Measurements from ENCODE around the gene FOXO6. TPM values are rescaled to one million over a fixed set of nuclear protein-coding genes. Genes with fewer than 3 reads are reported as not detected.

Gene FOXO6
- total RNA-seq, 2 experiments from 2014 or later: 1.2 to 2.2 TPM

GRCh38 chr1:41394959-41395956 is 34.0 kb downstream of the FOXO6 start:
- peaks cover 0 to 4% of the 10 kb centered on the region in 2 experiments for H3K27me3 ChIP-seq (ENCODE audit: control insufficient read depth in 1 of 2, insufficient read depth in 2 of 2, low read length in 2 of 2)
- intact Hi-C loops (cut with DNase I, micrococcal nuclease): loop anchor here in 1 of 2 experiments (5.0 kb wide), 1 partner anchor 53 kb away; no protein-coding TSS in a partner anchor
- Mint-ChIP-seq H3K36me3 (ENCODE audit: low read depth) (no peaks in the 10 kb centered on the region), H3K27ac (no peak overlapping the region), H3K9me3 (no peaks in the 10 kb centered on the region), H3K27me3 (peaks cover 22% of the 10 kb centered on the region), H3K4me1 (ENCODE audit: low read depth) (no peaks in the 10 kb centered on the region), H3K4me3 (no peak overlapping the region)
- ATAC-seq (ENCODE audit: poor library complexity) (no peak), DNase-seq (no peak)
- no peak for TF ChIP-seq CTCF (IDR thresholded peaks at IDR 0.05)
- H3K36me3 ChIP-seq (ENCODE audit: insufficient read depth, low read length): no peaks in the 10 kb centered on the region
- peaks cover 2% of the 10 kb centered on the region for H3K4me1 ChIP-seq (ENCODE audit: insufficient read depth, low read length)
- no peak overlapping the region for H3K27ac ChIP-seq (ENCODE audit: low read depth in 1 of 2, low read length in 2 of 2)
- peaks cover 0 to 2% of the 10 kb centered on the region in 2 experiments for H3K9me3 ChIP-seq (ENCODE audit: control insufficient read depth in 1 of 2, insufficient read depth in 1 of 2, low read length in 2 of 2)
- ChIA-PET POLR2A (no interaction called here), CTCF (no interaction called here)
- H3K4me3 ChIP-seq (ENCODE audit: low read length): no peak overlapping the region

GRCh38 chr1:41396084-41396483 is 34.9 kb downstream of the FOXO6 start:
- no peak overlapping the region for H3K27ac Mint-ChIP-seq
- H3K4me3 Mint-ChIP-seq: no peak overlapping the region
- ChIA-PET POLR2A (no interaction called here), CTCF (no interaction called here)
- no peak for ATAC-seq (ENCODE audit: poor library complexity)
- H3K9me3 Mint-ChIP-seq: no peaks in the 10 kb centered on the region
- H3K27ac ChIP-seq (ENCODE audit: low read depth in 1 of 2, low read length in 2 of 2): no peak overlapping the region
- H3K4me1 ChIP-seq (ENCODE audit: insufficient read depth, low read length): peaks cover 2% of the 10 kb centered on the region
- peaks cover 22% of the 10 kb centered on the region for H3K27me3 Mint-ChIP-seq
- H3K36me3 ChIP-seq (ENCODE audit: insufficient read depth, low read length): no peaks in the 10 kb centered on the region
- no peak for TF ChIP-seq CTCF (IDR thresholded peaks at IDR 0.05)
- intact Hi-C loops (cut with DNase I, micrococcal nuclease): no loop called here
- no peaks in the 10 kb centered on the region for H3K36me3 Mint-ChIP-seq (ENCODE audit: low read depth)
- no peak overlapping the region for H3K4me3 ChIP-seq (ENCODE audit: low read length)
- no peak for DNase-seq
- H3K4me1 Mint-ChIP-seq (ENCODE audit: low read depth): no peaks in the 10 kb centered on the region
- peaks cover 0 to 3% of the 10 kb centered on the region in 2 experiments for H3K9me3 ChIP-seq (ENCODE audit: control insufficient read depth in 1 of 2, insufficient read depth in 1 of 2, low read length in 2 of 2)
- H3K27me3 ChIP-seq (ENCODE audit: control insufficient read depth in 1 of 2, insufficient read depth in 2 of 2, low read length in 2 of 2): peaks cover 0 to 4% of the 10 kb centered on the region in 2 experiments

GRCh38 chr1:41397020-41397419 is 35.8 kb downstream of the FOXO6 start:
- intact Hi-C loops (cut with DNase I, micrococcal nuclease): no loop called here
- CTCF ChIA-PET: no interaction called here
- POLR2A ChIA-PET: interaction anchor here (0.7 kb wide), 1 partner anchor 8 kb away, joined by 3 read pairs; no protein-coding TSS in a partner anchor
- no peak for TF ChIP-seq CTCF (IDR thresholded peaks at IDR 0.05)
- H3K9me3 ChIP-seq (ENCODE audit: control insufficient read depth in 1 of 2, insufficient read depth in 1 of 2, low read length in 2 of 2): peaks cover 0 to 3% of the 10 kb centered on the region in 2 experiments
- no peak overlapping the region for H3K27ac ChIP-seq (ENCODE audit: low read depth in 1 of 2, low read length in 2 of 2)
- ATAC-seq (ENCODE audit: poor library complexity) (no peak), DNase-seq (no peak)
- H3K36me3 Mint-ChIP-seq (ENCODE audit: low read depth): no peaks in the 10 kb centered on the region
- peaks cover 2% of the 10 kb centered on the region for H3K4me1 ChIP-seq (ENCODE audit: insufficient read depth, low read length)
- H3K9me3 Mint-ChIP-seq: no peaks in the 10 kb centered on the region
- peaks cover 25% of the 10 kb centered on the region for H3K27me3 Mint-ChIP-seq
- H3K4me3 ChIP-seq (ENCODE audit: low read length): no peak overlapping the region
- H3K27me3 ChIP-seq (ENCODE audit: control insufficient read depth in 1 of 2, insufficient read depth in 2 of 2, low read length in 2 of 2): peaks cover 0 to 4% of the 10 kb centered on the region in 2 experiments
- H3K4me1 Mint-ChIP-seq (ENCODE audit: low read depth): no peaks in the 10 kb centered on the region
- H3K4me3 Mint-ChIP-seq: no peak overlapping the region
- no peak overlapping the region for H3K27ac Mint-ChIP-seq
- H3K36me3 ChIP-seq (ENCODE audit: insufficient read depth, low read length): no peaks in the 10 kb centered on the region

Measured in CD4-positive, alpha-beta T cell (primary cell).